T-helper 9 cell (primary cell): Measurements from ENCODE around the gene EHD4.

Experiments
- DNase-seq: peaks from one replicate; pipeline ENCODE4 v3.0.0-alpha.2; 2020

EHD4 gene

DNA sequence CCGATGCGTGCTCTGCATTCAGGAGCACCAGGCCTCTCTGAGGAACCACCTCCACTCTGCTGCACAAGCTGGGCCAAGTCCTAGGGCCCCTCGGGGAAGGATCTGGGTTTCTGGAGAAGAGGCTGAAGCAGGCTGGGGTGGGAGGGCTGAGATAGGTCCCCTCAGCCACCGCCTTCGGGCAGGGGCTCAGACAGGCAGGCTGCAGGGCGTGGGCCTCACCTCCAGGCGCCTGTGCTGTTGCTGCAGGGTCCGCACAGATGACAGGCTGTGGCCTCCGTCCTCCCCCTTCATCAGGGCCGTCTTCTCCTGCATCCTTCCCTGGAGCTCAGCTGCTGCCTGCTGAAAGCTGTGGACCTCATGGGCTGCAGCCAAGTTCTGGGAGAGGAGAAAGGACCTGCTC is 118.5 kb downstream of the EHD4 start:
- DNase-seq: no peak

DNA sequence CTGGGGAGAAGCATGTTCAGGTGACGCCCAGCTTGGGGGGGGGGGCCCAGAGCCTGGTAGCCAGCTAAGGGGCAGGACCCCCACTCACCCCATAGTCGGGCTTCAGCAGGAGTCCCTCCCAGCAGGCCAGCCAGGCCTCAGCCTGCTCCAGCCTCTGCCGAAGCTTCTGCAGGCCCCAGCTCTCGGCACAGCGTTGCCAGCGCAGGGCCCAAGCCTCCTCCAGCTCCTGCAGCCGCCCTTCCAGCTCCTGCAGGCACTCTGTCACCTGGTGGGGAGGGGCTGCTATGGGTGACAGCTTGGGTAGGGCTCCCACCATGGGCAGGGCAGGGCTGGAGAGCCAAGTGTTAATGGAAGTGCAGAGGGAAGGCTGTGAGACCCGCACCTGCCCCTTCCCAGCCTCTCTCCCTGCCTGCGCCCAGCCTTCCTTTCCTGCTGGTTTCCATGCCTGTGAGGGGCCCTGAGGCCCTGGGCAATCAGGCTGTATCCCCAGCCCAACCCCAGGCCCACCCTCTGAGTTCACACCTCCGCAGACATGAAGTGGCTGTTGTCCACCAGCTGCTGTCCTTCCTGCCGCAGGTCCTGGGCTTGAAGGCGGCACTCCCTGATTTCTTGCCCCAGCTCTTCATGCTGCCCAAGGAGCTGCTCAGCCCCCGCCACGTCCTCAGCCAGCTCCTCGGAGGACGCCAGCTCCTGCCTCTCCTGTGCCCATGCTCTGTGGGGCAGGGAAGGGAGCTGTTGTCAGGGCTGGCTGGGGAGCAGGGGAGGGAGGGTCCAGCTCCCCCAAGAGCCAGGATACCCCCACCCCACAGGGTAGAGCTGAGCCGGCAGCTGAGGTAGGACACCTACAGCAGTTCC is 119.4 kb downstream of the EHD4 start:
- no peak for DNase-seq

- no peak for DNase-seq
These were observed 120.5 kb downstream of the EHD4 start for GRCh38 chr15:41851755-41852370.

GRCh38 chr15:41851167-41851523 is 121.2 kb downstream of the EHD4 start:
- DNase-seq: no peak

- DNase-seq: no peak
These were observed 121.7 kb downstream of the EHD4 start for GRCh38 chr15:41850482-41851166.

DNA sequence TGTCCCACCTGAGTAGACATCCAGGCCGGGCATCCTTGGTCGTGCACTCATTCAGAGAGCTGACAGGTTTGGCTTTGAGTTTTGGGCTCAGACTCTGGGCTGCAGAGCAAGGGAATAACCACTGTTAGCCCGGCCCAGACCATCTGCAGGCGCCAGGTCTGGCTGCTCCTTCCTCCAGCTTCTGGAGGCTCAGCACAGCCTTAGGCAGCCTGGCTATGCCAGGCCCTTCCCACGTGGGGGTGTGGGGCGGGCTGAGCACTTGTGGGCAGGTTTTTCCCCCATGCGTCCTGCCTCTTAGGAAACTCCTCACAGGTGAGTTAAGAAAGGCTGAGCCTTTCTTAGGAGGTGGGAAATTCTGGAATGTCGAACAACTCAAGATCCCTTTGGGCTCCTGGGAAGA is 122.5 kb downstream of the EHD4 start:
- no peak for DNase-seq

- no peak for DNase-seq
These were observed 123.2 kb downstream of the EHD4 start for GRCh38 chr15:41849204-41849603.

DNA sequence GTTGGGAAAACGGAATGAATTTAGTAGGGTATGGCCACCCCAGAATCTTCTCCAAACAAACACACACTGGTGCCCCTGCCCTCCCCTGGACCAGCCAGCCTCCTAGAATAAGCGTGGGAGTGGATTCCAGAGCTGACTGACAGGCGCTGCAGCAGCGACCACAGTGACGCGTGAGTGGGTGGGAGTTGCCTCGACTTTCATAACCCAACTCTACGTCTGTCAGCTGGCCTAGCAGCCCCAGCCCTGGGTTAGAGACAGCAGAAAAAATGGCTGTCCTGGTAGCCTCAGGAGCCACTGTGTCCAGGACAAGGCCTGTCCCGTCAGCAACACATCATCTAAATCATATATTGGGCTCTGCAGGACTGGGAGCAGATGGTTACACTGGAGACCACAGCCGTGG is 123.7 kb downstream of the EHD4 start:
- DNase-seq: no peak

- no peak for DNase-seq
These were observed 124.4 kb downstream of the EHD4 start for GRCh38 chr15:41847981-41848380.

DNA sequence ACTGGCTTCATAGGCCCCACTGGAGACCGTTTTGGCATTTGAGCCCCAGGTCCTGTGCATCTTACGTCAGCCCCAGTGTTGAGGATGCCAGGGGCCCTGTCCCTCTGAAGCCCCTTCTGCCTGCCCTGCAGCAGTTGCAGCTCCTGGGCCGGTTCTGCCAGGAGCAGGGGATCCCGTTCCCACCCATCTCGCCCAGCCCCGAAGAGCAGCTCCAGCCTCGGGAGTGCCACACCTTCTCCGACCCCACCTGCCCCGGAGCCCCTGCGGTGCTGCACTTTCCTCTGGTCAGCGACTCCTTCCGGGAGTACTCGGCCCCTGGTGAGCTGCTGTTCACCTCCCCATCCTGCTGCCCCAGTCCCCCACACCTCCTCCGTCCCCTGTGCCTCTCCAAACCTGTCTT is 125.2 kb downstream of the EHD4 start:
- no peak for DNase-seq
